ENCODE results near the gene SNRPE.

DNA sequence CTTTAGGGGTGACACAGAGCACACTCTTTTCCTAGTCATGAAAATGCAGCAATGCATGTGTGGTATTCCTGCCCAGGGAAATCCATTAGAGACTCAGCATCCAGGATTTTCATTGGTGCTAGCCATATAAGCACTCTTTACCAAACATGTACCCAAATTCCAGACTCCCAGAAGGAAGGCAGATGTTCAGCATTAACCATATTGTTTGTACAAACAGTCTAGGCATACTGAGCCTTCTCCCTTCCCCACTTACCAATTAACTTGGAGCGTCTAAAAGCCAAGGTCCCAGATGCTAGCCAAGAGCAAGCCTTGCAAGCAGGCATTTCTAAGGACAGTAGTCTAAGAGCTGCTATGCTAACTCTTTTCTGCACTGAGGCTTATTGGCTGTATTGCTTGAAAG is 38.1 kb upstream of the SNRPE start:
- TF ChIP-seq, protein P1, sequence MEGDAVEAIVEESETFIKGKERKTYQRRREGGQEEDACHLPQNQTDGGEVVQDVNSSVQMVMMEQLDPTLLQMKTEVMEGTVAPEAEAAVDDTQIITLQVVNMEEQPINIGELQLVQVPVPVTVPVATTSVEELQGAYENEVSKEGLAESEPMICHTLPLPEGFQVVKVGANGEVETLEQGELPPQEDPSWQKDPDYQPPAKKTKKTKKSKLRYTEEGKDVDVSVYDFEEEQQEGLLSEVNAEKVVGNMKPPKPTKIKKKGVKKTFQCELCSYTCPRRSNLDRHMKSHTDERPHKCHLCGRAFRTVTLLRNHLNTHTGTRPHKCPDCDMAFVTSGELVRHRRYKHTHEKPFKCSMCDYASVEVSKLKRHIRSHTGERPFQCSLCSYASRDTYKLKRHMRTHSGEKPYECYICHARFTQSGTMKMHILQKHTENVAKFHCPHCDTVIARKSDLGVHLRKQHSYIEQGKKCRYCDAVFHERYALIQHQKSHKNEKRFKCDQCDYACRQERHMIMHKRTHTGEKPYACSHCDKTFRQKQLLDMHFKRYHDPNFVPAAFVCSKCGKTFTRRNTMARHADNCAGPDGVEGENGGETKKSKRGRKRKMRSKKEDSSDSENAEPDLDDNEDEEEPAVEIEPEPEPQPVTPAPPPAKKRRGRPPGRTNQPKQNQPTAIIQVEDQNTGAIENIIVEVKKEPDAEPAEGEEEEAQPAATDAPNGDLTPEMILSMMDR (conservative IDR thresholded peaks at IDR 0.05), result no peak
- no peak for TF ChIP-seq ZFX (IDR thresholded peaks at IDR 0.05)
